ENCODE data around the gene ZNF808. TPM values are rescaled to one million over a fixed set of nuclear protein-coding genes. Genes with fewer than 3 reads are reported as not detected.
"Not testable (repeated sequence)": the region's sequence is repeated elsewhere in the genome, so short reads cannot be mapped to it uniquely, and the experiment has no call there.

The ZNF808 gene
- polyA plus RNA-seq, 4 donors: 1.1 to 15.2 (median 4.1) TPM

GRCh38 chr19:52541176-52541575, 13.7 kb downstream of the ZNF808 start:
- H3K27ac ChIP-seq (ENCODE audit: low read depth in 1 of 3, low read length in 2 of 3); H3K4me1 ChIP-seq (ENCODE audit: control insufficient read depth in 3 of 3, insufficient read depth in 2 of 3, low read depth in 1 of 3, low read length in 2 of 3); DNase-seq; FAIRE-seq; H3K27me3 ChIP-seq (ENCODE audit: control insufficient read depth in 3 of 3, insufficient read depth in 3 of 3, low read length in 3 of 3); H3K4me3 ChIP-seq (ENCODE audit: low read depth in 1 of 3, low read length in 3 of 3): not testable (repeated sequence)
- Histone ChIP-seq H3K9me3 (ENCODE audit: control insufficient read depth in 2 of 2, insufficient read depth in 1 of 2, low read depth in 1 of 2, low read length in 1 of 2) (peaks cover 0 to 54% of the 10 kb centered on the region in 2 donors), H3K36me3 (ENCODE audit: control insufficient read depth in 3 of 3, insufficient read depth in 2 of 3, low read depth in 1 of 3, low read length in 3 of 3) (peaks cover 7 to 41% (median 26%) of the 10 kb centered on the region in 3 donors)
- 95 to 98% (median 98%) methylated on average over 5 of the region's 5 CpGs for WGBS, 3 donors

GRCh38 chr19:52541608-52542007, 14.1 kb downstream of the ZNF808 start:
- no peaks in the 10 kb centered on the region for H3K27me3 ChIP-seq (ENCODE audit: control insufficient read depth in 3 of 3, insufficient read depth in 3 of 3, low read length in 3 of 3)
- FAIRE-seq: no peak
- no peak overlapping the region for H3K4me3 ChIP-seq (ENCODE audit: low read depth in 1 of 3, low read length in 3 of 3)
- H3K27ac ChIP-seq (ENCODE audit: low read depth in 1 of 3, low read length in 2 of 3): no peak overlapping the region
- H3K9me3 ChIP-seq (ENCODE audit: control insufficient read depth in 2 of 2, insufficient read depth in 1 of 2, low read depth in 1 of 2, low read length in 1 of 2): peaks cover 0 to 58% of the 10 kb centered on the region in 2 donors
- H3K4me1 ChIP-seq (ENCODE audit: control insufficient read depth in 3 of 3, insufficient read depth in 2 of 3, low read depth in 1 of 3, low read length in 2 of 3): no peaks in the 10 kb centered on the region
- WGBS, 3 donors: 91 to 99% (median 94%) methylated on average over 5 of the region's 5 CpGs
- DNase-seq: no peak
- H3K36me3 ChIP-seq (ENCODE audit: control insufficient read depth in 3 of 3, insufficient read depth in 2 of 3, low read depth in 1 of 3, low read length in 3 of 3): peaks cover 7 to 44% (median 30%) of the 10 kb centered on the region in 3 donors

GRCh38 chr19:52542541-52542940, 15.1 kb downstream of the ZNF808 start:
- not testable (repeated sequence) for DNase-seq; H3K4me3 ChIP-seq (ENCODE audit: low read depth in 1 of 3, low read length in 3 of 3); H3K27ac ChIP-seq (ENCODE audit: low read depth in 1 of 3, low read length in 2 of 3); H3K4me1 ChIP-seq (ENCODE audit: control insufficient read depth in 3 of 3, insufficient read depth in 2 of 3, low read depth in 1 of 3, low read length in 2 of 3); FAIRE-seq; H3K27me3 ChIP-seq (ENCODE audit: control insufficient read depth in 3 of 3, insufficient read depth in 3 of 3, low read length in 3 of 3)
- 73 to 91% (median 90%) methylated on average over 6 of the region's 6 CpGs for WGBS, 3 donors
- peaks cover 7 to 51% (median 36%) of the 10 kb centered on the region in 3 donors for H3K36me3 ChIP-seq (ENCODE audit: control insufficient read depth in 3 of 3, insufficient read depth in 2 of 3, low read depth in 1 of 3, low read length in 3 of 3)
- peaks cover 0 to 61% of the 10 kb centered on the region in 2 donors for H3K9me3 ChIP-seq (ENCODE audit: control insufficient read depth in 2 of 2, insufficient read depth in 1 of 2, low read depth in 1 of 2, low read length in 1 of 2)

- Histone ChIP-seq H3K4me1 (ENCODE audit: control insufficient read depth in 3 of 3, insufficient read depth in 2 of 3, low read depth in 1 of 3, low read length in 2 of 3) (no peaks in the 10 kb centered on the region), H3K36me3 (ENCODE audit: control insufficient read depth in 3 of 3, insufficient read depth in 2 of 3, low read depth in 1 of 3, low read length in 3 of 3) (peaks cover 7 to 56% (median 38%) of the 10 kb centered on the region in 3 donors), H3K9me3 (ENCODE audit: control insufficient read depth in 2 of 2, insufficient read depth in 1 of 2, low read depth in 1 of 2, low read length in 1 of 2) (peaks cover 0 to 61% of the 10 kb centered on the region in 2 donors), H3K27me3 (ENCODE audit: control insufficient read depth in 3 of 3, insufficient read depth in 3 of 3, low read length in 3 of 3) (no peaks in the 10 kb centered on the region), H3K4me3 (ENCODE audit: low read depth in 1 of 3, low read length in 3 of 3) (no peak overlapping the region), H3K27ac (ENCODE audit: low read depth in 1 of 3, low read length in 2 of 3) (no peak overlapping the region)
- DNase-seq: peak in 1 of 2 donors; percentile 11
- FAIRE-seq: no peak
- WGBS, 3 donors: 68 to 90% (median 86%) methylated on average over 8 of the region's 8 CpGs
Observed at GRCh38 chr19:52542984-52543664, 15.7 kb downstream of the ZNF808 start.

- peaks cover 8 to 85% of the 10 kb centered on the region in 2 donors for H3K9me3 ChIP-seq (ENCODE audit: control insufficient read depth in 2 of 2, insufficient read depth in 1 of 2, low read depth in 1 of 2, low read length in 1 of 2)
- no peaks in the 10 kb centered on the region for H3K4me1 ChIP-seq (ENCODE audit: control insufficient read depth in 3 of 3, insufficient read depth in 2 of 3, low read depth in 1 of 3, low read length in 2 of 3)
- peaks cover 8 to 48% (median 37%) of the 10 kb centered on the region in 3 donors for H3K36me3 ChIP-seq (ENCODE audit: control insufficient read depth in 3 of 3, insufficient read depth in 2 of 3, low read depth in 1 of 3, low read length in 3 of 3)
- H3K27me3 ChIP-seq (ENCODE audit: control insufficient read depth in 3 of 3, insufficient read depth in 3 of 3, low read length in 3 of 3): no peaks in the 10 kb centered on the region
- DNase-seq (no peak), FAIRE-seq (no peak)
- H3K4me3 ChIP-seq (ENCODE audit: low read depth in 1 of 3, low read length in 3 of 3): no peak overlapping the region
- 97 to 99% (median 99%) methylated on average over 15 of the region's 15 CpGs for WGBS, 3 donors
- H3K27ac ChIP-seq (ENCODE audit: low read depth in 1 of 3, low read length in 2 of 3): no peak overlapping the region
Observed at GRCh38 chr19:52554216-52554971, 26.9 kb downstream of the ZNF808 start.

GRCh38 chr19:52557231-52557995, 29.9 kb downstream of the ZNF808 start:
- FAIRE-seq: no peak
- WGBS, 3 donors: 98% methylated on average over 15 to 16 of the region's 16 CpGs

GRCh38 chr19:52558732-52559445, 31.4 kb downstream of the ZNF808 start:
- H3K4me3 ChIP-seq (ENCODE audit: low read depth in 1 of 3, low read length in 3 of 3); DNase-seq; H3K4me1 ChIP-seq (ENCODE audit: control insufficient read depth in 3 of 3, insufficient read depth in 2 of 3, low read depth in 1 of 3, low read length in 2 of 3); H3K27me3 ChIP-seq (ENCODE audit: control insufficient read depth in 3 of 3, insufficient read depth in 3 of 3, low read length in 3 of 3); FAIRE-seq; H3K27ac ChIP-seq (ENCODE audit: low read depth in 1 of 3, low read length in 2 of 3): not testable (repeated sequence)
- WGBS, 3 donors: 70 to 88% (median 82%) methylated on average over 5 of the region's 5 CpGs
- H3K9me3 ChIP-seq (ENCODE audit: control insufficient read depth in 2 of 2, insufficient read depth in 1 of 2, low read depth in 1 of 2, low read length in 1 of 2): peaks cover 8 to 87% of the 10 kb centered on the region in 2 donors
- peaks cover 12 to 47% (median 31%) of the 10 kb centered on the region in 3 donors for H3K36me3 ChIP-seq (ENCODE audit: control insufficient read depth in 3 of 3, insufficient read depth in 2 of 3, low read depth in 1 of 3, low read length in 3 of 3)

More at GRCh38 chr19:52557231-52557995, 29.9 kb downstream of the ZNF808 start:
- Histone ChIP-seq H3K27me3 (ENCODE audit: control insufficient read depth in 3 of 3, insufficient read depth in 3 of 3, low read length in 3 of 3) (no peaks in the 10 kb centered on the region), H3K36me3 (ENCODE audit: control insufficient read depth in 3 of 3, insufficient read depth in 2 of 3, low read depth in 1 of 3, low read length in 3 of 3) (peaks cover 8 to 41% (median 33%) of the 10 kb centered on the region in 3 donors), H3K27ac (ENCODE audit: low read depth in 1 of 3, low read length in 2 of 3) (no peak overlapping the region), H3K4me1 (ENCODE audit: control insufficient read depth in 3 of 3, insufficient read depth in 2 of 3, low read depth in 1 of 3, low read length in 2 of 3) (no peaks in the 10 kb centered on the region), H3K4me3 (ENCODE audit: low read depth in 1 of 3, low read length in 3 of 3) (no peak overlapping the region), H3K9me3 (ENCODE audit: control insufficient read depth in 2 of 2, insufficient read depth in 1 of 2, low read depth in 1 of 2, low read length in 1 of 2) (peaks cover 8 to 84% of the 10 kb centered on the region in 2 donors)
- no peak for DNase-seq

Data from small intestine (tissue), 7 donors.